HG02852 (cell line): ENCODE measurements around the gene CDH4.

Experiments used
- ATAC-seq: cut with Tn5 transposase; IDR thresholded peaks from one replicate; pipeline ENCODE4 v1.9.1; 2021; ENCODE audit warnings: mild to moderate bottlenecking, moderate library complexity; ENCODE audit not compliant: unreplicated experiment

CDH4 gene

GRCh38 chr20:61524951-61525666 lies 273.0 kb downstream of the CDH4 start:
- ATAC-seq: no peak

GRCh38 chr20:61525781-61526431 lies 273.8 kb downstream of the CDH4 start:
- no peak for ATAC-seq

GRCh38 chr20:61526907-61527306 lies 274.8 kb downstream of the CDH4 start:
- no peak for ATAC-seq

- no peak for ATAC-seq
Measured at GRCh38 chr20:61527626-61528025, 275.6 kb downstream of the CDH4 start.

GRCh38 chr20:61528591-61528990 lies 276.5 kb downstream of the CDH4 start:
- ATAC-seq: no peak

GRCh38 chr20:61529354-61529753 lies 277.3 kb downstream of the CDH4 start:
- no peak for ATAC-seq

GRCh38 chr20:61531553-61532345 lies 279.7 kb downstream of the CDH4 start:
- ATAC-seq: no peak

GRCh38 chr20:61532736-61533135 lies 280.7 kb downstream of the CDH4 start:
- ATAC-seq: no peak

GRCh38 chr20:61533231-61533631 lies 281.2 kb downstream of the CDH4 start:
- no peak for ATAC-seq

GRCh38 chr20:61534346-61534745 lies 282.3 kb downstream of the CDH4 start:
- no peak for ATAC-seq

GRCh38 chr20:61535091-61535490 lies 283.0 kb downstream of the CDH4 start:
- ATAC-seq: no peak

GRCh38 chr20:61535536-61535935 lies 283.5 kb downstream of the CDH4 start:
- ATAC-seq: no peak

- ATAC-seq: no peak
Measured at GRCh38 chr20:61535956-61536355, 283.9 kb downstream of the CDH4 start.

- ATAC-seq: no peak
Measured at GRCh38 chr20:61536671-61537070, 284.6 kb downstream of the CDH4 start.

GRCh38 chr20:61537239-61538182 lies 285.4 kb downstream of the CDH4 start:
- no peak for ATAC-seq

- no peak for ATAC-seq
Measured at GRCh38 chr20:61538183-61538942, 286.3 kb downstream of the CDH4 start.

- no peak for ATAC-seq
Measured at GRCh38 chr20:61538943-61539265, 286.8 kb downstream of the CDH4 start.

- ATAC-seq: no peak
Measured at GRCh38 chr20:61539706-61540360, 287.8 kb downstream of the CDH4 start.

- no peak for ATAC-seq
Measured at GRCh38 chr20:61541537-61541936, 289.5 kb downstream of the CDH4 start.

GRCh38 chr20:61543086-61543485 lies 291.0 kb downstream of the CDH4 start:
- no peak for ATAC-seq
